ENCODE measurements around the gene LAPTM5.

Gene LAPTM5

DNA sequence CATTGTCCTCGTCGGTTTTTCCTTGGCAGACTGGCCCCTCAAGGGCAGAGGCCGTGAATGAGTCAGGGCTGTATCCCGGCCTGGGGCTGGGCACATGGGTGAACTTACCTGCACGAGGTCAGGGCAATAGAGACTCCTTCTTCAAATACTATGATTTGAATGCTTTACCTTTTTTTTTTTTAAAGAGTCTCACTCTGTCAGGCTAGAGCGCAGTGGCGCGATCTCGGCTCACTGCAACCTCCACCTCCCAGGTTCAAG lies 5.0 kb downstream of the LAPTM5 start:
- TF ChIP-seq MYC (IDR thresholded peaks at IDR 0.05; ENCODE audit: low read depth, low read length) (no peak), POLR2A (IDR thresholded peaks at IDR 0.05; ENCODE audit: extremely low read depth, insufficient read length) (no peak)
- TF ChIP-seq, protein P1, sequence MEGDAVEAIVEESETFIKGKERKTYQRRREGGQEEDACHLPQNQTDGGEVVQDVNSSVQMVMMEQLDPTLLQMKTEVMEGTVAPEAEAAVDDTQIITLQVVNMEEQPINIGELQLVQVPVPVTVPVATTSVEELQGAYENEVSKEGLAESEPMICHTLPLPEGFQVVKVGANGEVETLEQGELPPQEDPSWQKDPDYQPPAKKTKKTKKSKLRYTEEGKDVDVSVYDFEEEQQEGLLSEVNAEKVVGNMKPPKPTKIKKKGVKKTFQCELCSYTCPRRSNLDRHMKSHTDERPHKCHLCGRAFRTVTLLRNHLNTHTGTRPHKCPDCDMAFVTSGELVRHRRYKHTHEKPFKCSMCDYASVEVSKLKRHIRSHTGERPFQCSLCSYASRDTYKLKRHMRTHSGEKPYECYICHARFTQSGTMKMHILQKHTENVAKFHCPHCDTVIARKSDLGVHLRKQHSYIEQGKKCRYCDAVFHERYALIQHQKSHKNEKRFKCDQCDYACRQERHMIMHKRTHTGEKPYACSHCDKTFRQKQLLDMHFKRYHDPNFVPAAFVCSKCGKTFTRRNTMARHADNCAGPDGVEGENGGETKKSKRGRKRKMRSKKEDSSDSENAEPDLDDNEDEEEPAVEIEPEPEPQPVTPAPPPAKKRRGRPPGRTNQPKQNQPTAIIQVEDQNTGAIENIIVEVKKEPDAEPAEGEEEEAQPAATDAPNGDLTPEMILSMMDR (IDR thresholded peaks at IDR 0.05; ENCODE audit: low read depth, low read length): no peak
- TF ChIP-seq, protein P2, sequence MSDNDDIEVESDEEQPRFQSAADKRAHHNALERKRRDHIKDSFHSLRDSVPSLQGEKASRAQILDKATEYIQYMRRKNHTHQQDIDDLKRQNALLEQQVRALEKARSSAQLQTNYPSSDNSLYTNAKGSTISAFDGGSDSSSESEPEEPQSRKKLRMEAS (IDR thresholded peaks at IDR 0.05; ENCODE audit: low read depth, low read length): no peak
- DNase-seq (ENCODE audit: low read depth): no peak
- no peak overlapping the region for H3K4me3 ChIP-seq (ENCODE audit: low read depth, low read length)

GRCh38 chr1:30751830-30752650 lies 5.5 kb downstream of the LAPTM5 start:
- no peak overlapping the region for H3K4me3 ChIP-seq (ENCODE audit: low read depth, low read length)
- TF ChIP-seq, protein P2 (IDR thresholded peaks at IDR 0.05; ENCODE audit: low read depth, low read length): no peak
- TF ChIP-seq MYC (IDR thresholded peaks at IDR 0.05; ENCODE audit: low read depth, low read length) (no peak), POLR2A (IDR thresholded peaks at IDR 0.05; ENCODE audit: extremely low read depth, insufficient read length) (no peak)
- TF ChIP-seq, protein P1 (IDR thresholded peaks at IDR 0.05; ENCODE audit: low read depth, low read length): no peak
- DNase-seq (ENCODE audit: low read depth): no peak

DNA sequence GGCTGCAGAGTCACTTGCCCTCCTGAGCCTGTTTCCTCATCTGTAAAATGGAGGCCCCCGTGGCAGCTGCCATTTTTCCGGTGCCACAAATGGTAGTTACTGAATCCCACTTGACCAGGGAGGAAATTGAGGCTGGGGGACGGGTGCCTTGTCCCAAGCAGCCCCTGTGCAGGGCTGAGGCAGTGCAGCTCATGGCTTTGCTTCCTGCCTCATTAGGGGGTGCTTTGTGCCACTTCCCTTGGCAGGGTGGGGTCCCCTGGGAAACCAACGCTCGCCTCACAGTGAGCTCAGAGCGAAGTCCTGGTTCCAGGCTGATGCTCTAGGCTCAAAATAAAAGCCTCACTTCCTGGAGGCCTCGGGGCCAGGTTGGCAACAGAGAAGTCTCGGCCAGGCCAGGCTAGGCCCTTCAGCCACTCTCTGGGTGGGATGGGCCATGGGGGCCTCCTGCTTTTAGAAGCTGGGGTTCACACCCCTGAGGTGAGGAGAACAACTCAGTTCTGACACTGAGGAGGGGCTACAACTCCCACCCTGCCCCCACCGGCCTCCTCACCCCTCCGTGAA lies 6.8 kb downstream of the LAPTM5 start:
- DNase-seq (ENCODE audit: low read depth): peak; percentile 57
- no peak for TF ChIP-seq POLR2A (IDR thresholded peaks at IDR 0.05; ENCODE audit: extremely low read depth, insufficient read length)
- TF ChIP-seq, protein P1 (IDR thresholded peaks at IDR 0.05; ENCODE audit: low read depth, low read length): no peak
- TF ChIP-seq, protein P2 (IDR thresholded peaks at IDR 0.05; ENCODE audit: low read depth, low read length): no peak
- TF ChIP-seq MYC (IDR thresholded peaks at IDR 0.05; ENCODE audit: low read depth, low read length): no peak
- no peak overlapping the region for H3K4me3 ChIP-seq (ENCODE audit: low read depth, low read length)

DNA sequence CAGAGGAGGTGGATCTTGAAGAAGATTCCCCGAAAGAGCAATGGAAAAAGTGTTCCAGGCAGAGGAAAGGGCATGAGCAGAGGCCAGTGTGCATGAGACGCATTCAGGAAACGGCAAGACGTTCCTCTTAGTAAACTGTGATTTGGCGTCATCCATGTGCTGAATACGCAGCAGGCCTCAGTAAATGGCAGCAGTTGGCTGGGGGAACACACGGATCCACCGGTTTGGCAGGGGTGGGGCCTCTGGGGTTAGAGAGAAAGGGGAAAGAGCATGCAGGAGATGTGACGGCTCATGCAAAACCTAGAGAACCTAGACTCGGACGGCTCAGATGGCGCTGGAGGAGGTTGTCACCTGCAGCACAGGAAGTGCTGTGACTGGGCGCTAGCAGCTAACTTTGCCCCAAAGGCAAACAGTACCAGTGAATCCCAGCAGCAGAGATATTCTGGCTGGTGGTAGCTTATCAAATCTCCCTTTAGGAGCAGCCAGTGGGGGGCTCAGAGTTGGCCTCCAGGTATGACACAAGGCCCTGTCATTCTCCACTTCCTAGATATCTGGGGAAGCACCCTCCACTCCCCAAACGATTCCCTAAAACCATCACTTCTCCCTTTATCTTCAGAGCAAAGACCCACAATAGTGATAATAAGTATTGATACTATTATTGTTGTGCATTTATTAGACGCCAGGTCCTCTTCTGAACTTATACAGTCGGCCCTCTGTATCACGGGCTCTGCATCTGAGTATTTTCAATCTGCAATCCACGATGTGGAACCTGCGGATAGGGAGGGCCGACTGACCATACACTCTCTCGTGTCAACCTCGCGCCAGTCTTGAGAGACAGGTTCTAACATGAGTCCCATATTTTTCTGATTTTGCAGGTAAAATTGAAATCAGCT lies 7.6 kb downstream of the LAPTM5 start:
- TF ChIP-seq, protein P2 (IDR thresholded peaks at IDR 0.05; ENCODE audit: low read depth, low read length): no peak
- TF ChIP-seq MYC (IDR thresholded peaks at IDR 0.05; ENCODE audit: low read depth, low read length): no peak
- TF ChIP-seq POLR2A (IDR thresholded peaks at IDR 0.05; ENCODE audit: extremely low read depth, insufficient read length): no peak
- TF ChIP-seq, protein P1 (IDR thresholded peaks at IDR 0.05; ENCODE audit: low read depth, low read length): no peak
- no peak overlapping the region for H3K4me3 ChIP-seq (ENCODE audit: low read depth, low read length)
- no peak for DNase-seq (ENCODE audit: low read depth)

DNA sequence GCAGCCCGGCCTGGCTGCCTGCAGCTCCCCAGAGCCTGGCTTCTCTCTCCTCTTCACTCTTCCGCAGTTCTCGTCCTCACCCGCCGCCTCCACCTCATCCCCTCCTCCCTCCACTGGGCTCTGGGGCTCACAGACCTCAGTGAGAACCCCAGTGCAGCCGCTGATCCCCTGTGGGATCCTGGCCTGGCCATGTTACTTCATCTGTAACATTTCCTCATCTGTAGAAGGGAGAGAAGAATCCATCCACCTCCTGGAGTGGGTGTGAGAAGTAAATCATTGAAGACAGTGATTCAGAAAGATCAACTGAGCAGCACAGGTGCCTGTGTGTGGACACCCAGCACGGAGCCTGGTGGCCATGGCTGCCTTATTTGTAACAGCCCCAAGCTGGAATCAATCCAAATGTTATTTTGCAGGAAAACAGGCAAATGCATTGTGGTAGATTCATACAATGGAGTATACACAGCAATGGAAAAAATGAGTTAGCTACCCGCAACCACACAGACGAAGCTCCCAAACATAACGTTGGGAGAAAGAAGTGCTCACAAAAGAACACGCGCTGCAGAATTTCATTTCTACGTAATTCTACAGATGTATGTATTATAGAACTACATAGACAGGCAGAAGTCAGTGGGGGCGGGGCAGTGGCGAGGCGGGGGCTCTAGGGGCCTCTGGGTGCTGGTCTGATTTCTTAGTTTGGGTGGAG lies 8.7 kb downstream of the LAPTM5 start:
- no peak overlapping the region for H3K4me3 ChIP-seq (ENCODE audit: low read depth, low read length)
- TF ChIP-seq POLR2A (IDR thresholded peaks at IDR 0.05; ENCODE audit: extremely low read depth, insufficient read length) (no peak), MYC (IDR thresholded peaks at IDR 0.05; ENCODE audit: low read depth, low read length) (no peak)
- TF ChIP-seq, protein P2 (IDR thresholded peaks at IDR 0.05; ENCODE audit: low read depth, low read length): no peak
- TF ChIP-seq, protein P1 (IDR thresholded peaks at IDR 0.05; ENCODE audit: low read depth, low read length): no peak
- DNase-seq (ENCODE audit: low read depth): no peak
